Neural cell (in vitro differentiated cells): ENCODE data around the gene ZDHHC14. TPM values are rescaled to one million over a fixed set of nuclear protein-coding genes. Genes with fewer than 3 reads are reported as not detected.

Experiments used
- H2AFZ ChIP-seq: fragments of 200-600, 300-800 bp; sonication (generic), shearing (Covaris generic); 2 replicates; pipeline ENCODE4 v1.6.0; 2014; ENCODE audit warnings: low read depth, mild to moderate bottlenecking, antibody characterized with exemption, low read length, moderate library complexity
- H3F3A ChIP-seq: fragments of 200-600 bp; shearing (Covaris generic); 2 replicates; pipeline ENCODE4 v1.6.1; 2016; ENCODE audit warnings: mild to moderate bottlenecking, moderate library complexity, mixed read lengths, antibody characterized with exemption, low read length; ENCODE audit not compliant: insufficient read depth, poor library complexity, severe bottlenecking
- H3K27ac ChIP-seq: fragments of 200-600, 300-800 bp; sonication (generic), shearing (Covaris generic); 2 replicates; pipeline ENCODE4 v1.5.1; 2014; ENCODE audit warnings: mild to moderate bottlenecking, low read length, moderate library complexity
- H3K27me3 ChIP-seq: fragments of 300-800, 200-600 bp; sonication (generic), shearing (Covaris generic); 2 replicates; pipeline ENCODE4 v1.6.0; 2014; ENCODE audit warnings: mild to moderate bottlenecking, low read depth, low read length, moderate library complexity; ENCODE audit not compliant: insufficient read depth
- H3K36me3 ChIP-seq: fragments of 300-800, 200-600 bp; sonication (generic), shearing (Covaris generic); 2 replicates; pipeline ENCODE4 v1.5.1; 2014; ENCODE audit warnings: mild to moderate bottlenecking, antibody characterized with exemption, low read length, moderate library complexity; ENCODE audit not compliant: insufficient read depth
- H3K4me2 ChIP-seq: fragments of 300-800, 200-600 bp; sonication (generic), shearing (Covaris generic); 2 replicates; pipeline ENCODE4 v1.6.0; 2014; ENCODE audit warnings: mild to moderate bottlenecking, low read length
- H3K4me3 ChIP-seq: fragments of 300-800, 200-600 bp; sonication (generic), shearing (Covaris generic); 2 replicates; pipeline ENCODE4 v1.5.1; 2014; ENCODE audit warnings: mild to moderate bottlenecking, low read length, moderate library complexity
- H3K79me2 ChIP-seq: fragments of 200-600 bp; shearing (Covaris generic); replicated peaks from 2 replicates; pipeline ENCODE4 v1.6.0; 2014; ENCODE audit warnings: mild to moderate bottlenecking, low read length, moderate library complexity; ENCODE audit not compliant: insufficient read depth
- H3K9ac ChIP-seq: fragments of 300-800, 200-600 bp; sonication (generic), shearing (Covaris generic); 2 replicates; pipeline ENCODE4 v1.6.1; 2016; ENCODE audit warnings: mild to moderate bottlenecking, low read length, mixed read lengths
- H3K9me2 ChIP-seq: fragments of 200-600 bp; shearing (Covaris generic); 2 replicates; pipeline ENCODE4 v1.6.1; 2016; ENCODE audit warnings: mild to moderate bottlenecking, low read length, mixed read lengths; ENCODE audit not compliant: insufficient read depth
- H3K9me3 ChIP-seq: fragments of 200-600, 300-800 bp; sonication (generic), shearing (Covaris generic); 2 replicates; pipeline ENCODE4 v1.6.1; 2016; ENCODE audit warnings: mild to moderate bottlenecking, mixed run types, low read length, moderate library complexity, mixed read lengths
- H4K20me1 ChIP-seq: fragments of 200-600 bp; shearing (Covaris generic); 2 replicates; pipeline ENCODE4 v1.6.1; 2016; ENCODE audit warnings: mild to moderate bottlenecking, mixed run types; ENCODE audit not compliant: insufficient read depth
- CTCF ChIP-seq: fragments of 450-650 bp; IDR thresholded peaks from 2 replicates; pipeline ENCODE4 v1.5.1; 2014; ENCODE audit warnings: antibody characterized with exemption, mild to moderate bottlenecking, moderate library complexity; ENCODE audit not compliant: poor library complexity, severe bottlenecking
- EP300 ChIP-seq: fragments of 450-650 bp; conservative IDR thresholded peaks from 2 replicates; pipeline ENCODE4 v1.6.1; 2014; ENCODE audit warnings: antibody characterized with exemption, mild to moderate bottlenecking, moderate library complexity; ENCODE audit not compliant: poor library complexity, severe bottlenecking
- EZH2 ChIP-seq: fragments of 200-600, 300-800 bp; shearing (Covaris generic), sonication (generic); IDR thresholded peaks from 2 replicates; pipeline ENCODE4 v1.6.1; 2014; ENCODE audit warnings: antibody characterized with exemption, low read length, borderline replicate concordance, mild to moderate bottlenecking; ENCODE audit not compliant: insufficient read depth, poor library complexity, severe bottlenecking
- MXI1 ChIP-seq: fragments of 450-650 bp; conservative IDR thresholded peaks from 2 replicates; pipeline ENCODE4 v1.6.1; 2014; ENCODE audit warnings: antibody characterized with exemption, mild to moderate bottlenecking; ENCODE audit not compliant: poor library complexity, severe bottlenecking
- POLR2AphosphoS5 ChIP-seq: IDR thresholded peaks from 2 replicates; pipeline ENCODE4 v1.6.1; 2012
- RAD21 ChIP-seq: fragments of 450-650 bp; conservative IDR thresholded peaks from 2 replicates; pipeline ENCODE4 v1.6.1; 2014; ENCODE audit warnings: antibody characterized with exemption, mild to moderate bottlenecking, moderate library complexity
- REST ChIP-seq: IDR thresholded peaks from 2 replicates; pipeline ENCODE4 v1.6.1; 2012; ENCODE audit warnings: borderline replicate concordance
- SMC3 ChIP-seq: fragments of 450-650 bp; conservative IDR thresholded peaks from 2 replicates; pipeline ENCODE4 v1.6.1; 2014; ENCODE audit warnings: antibody characterized with exemption, mild to moderate bottlenecking, moderate library complexity; ENCODE audit not compliant: poor library complexity
- TAF1 ChIP-seq: IDR thresholded peaks from 2 replicates; pipeline ENCODE4 v1.6.1; 2012; ENCODE audit warnings: low read depth
- polyA plus RNA-seq: library from polyadenylated mRNA; depleted of rRNA; stranded (reverse); fragments of >200 nt; gene quantifications from 2 replicates; pipeline ENCODE4 v1.2.3, GENCODE V29; 2014

The ZDHHC14 gene
- polyA plus RNA-seq, 1 donor from 2014 or later = 4.1 TPM

GRCh38 chr6:157427969-157428368, 47.0 kb downstream of the ZDHHC14 start:
- Histone ChIP-seq H3K4me2 (no peak overlapping the region), H3K79me2 (no peaks in the 10 kb centered on the region), H3K27me3 (no peaks in the 10 kb centered on the region), H3K36me3 (no peaks in the 10 kb centered on the region), H3K9me2 (no peaks in the 10 kb centered on the region), H3K9me3 (no peaks in the 10 kb centered on the region), H2AFZ (no peak overlapping the region), H3K4me3 (no peak overlapping the region), H4K20me1 (no peaks in the 10 kb centered on the region), H3F3A (no peaks in the 10 kb centered on the region), H3K27ac (no peak overlapping the region), H3K9ac (no peak overlapping the region)
- no peak for TF ChIP-seq EZH2

- Histone ChIP-seq H3K79me2 (no peaks in the 10 kb centered on the region), H3K9ac (no peak overlapping the region), H3F3A (no peaks in the 10 kb centered on the region), H3K27ac (no peak overlapping the region), H3K27me3 (no peaks in the 10 kb centered on the region), H3K4me3 (no peak overlapping the region), H3K36me3 (no peaks in the 10 kb centered on the region), H3K9me2 (no peaks in the 10 kb centered on the region), H4K20me1 (no peaks in the 10 kb centered on the region), H2AFZ (no peak overlapping the region), H3K4me2 (no peak overlapping the region), H3K9me3 (no peaks in the 10 kb centered on the region)
- TF ChIP-seq TAF1 = no peak
- no peak for TF ChIP-seq CTCF
- TF ChIP-seq SMC3 = no peak
- TF ChIP-seq POLR2AphosphoS5 = no peak
- no peak for TF ChIP-seq REST
- no peak for TF ChIP-seq EP300
- no peak for TF ChIP-seq MXI1
- TF ChIP-seq EZH2 = no peak
- TF ChIP-seq RAD21 = no peak
Observed at GRCh38 chr6:157428427-157429202, 47.6 kb downstream of the ZDHHC14 start.
